OCI-LY7 (cell line): ENCODE measurements around the gene PLPPR3. TPM values are rescaled to one million over a fixed set of nuclear protein-coding genes. Genes with fewer than 3 reads are reported as not detected.

Experiments used
- Bru-seq: library from RNA; stranded (reverse); fragments of 400-500 nt; gene quantifications from one replicate; lab custom pipeline; 2021; lab: Mats Ljungman, UMichigan
- BruChase-seq, 2 experiments: library from RNA; stranded (reverse); fragments of 400-500 nt; gene quantifications; one replicate each; lab custom pipeline; 2021; lab: Mats Ljungman, UMichigan
- BruUV-seq: library from RNA; stranded (reverse); fragments of 400-500 nt; replicated peaks from 2 replicates; lab custom pipeline; 2021; lab: Mats Ljungman, UMichigan
- CTCF ChIA-PET: fragments of 300-600 bp; sonication (Branson Sonifier 250); formaldehyde crosslinking; loops from one replicate; lab custom pipeline; 2022; ENCODE audit warnings: antibody characterized with exemption; ENCODE audit not compliant: unreplicated experiment; lab: Charles Lee
- POLR2A ChIA-PET: fragments of 300-600 bp; sonication (Branson Sonifier 250); formaldehyde crosslinking; loops from one replicate; lab custom pipeline; 2022; ENCODE audit warnings: antibody characterized with exemption; lab: Charles Lee
- DNase-seq: peaks from one replicate; pipeline ENCODE4 v3.0.0-alpha.2; 2015; ENCODE audit warnings: low spot score
- H2AFZ ChIP-seq: fragments of 200-600 bp; sonication (generic), shearing (Covaris generic); 2 replicates; pipeline ENCODE4 v1.6.1; 2014; ENCODE audit warnings: mild to moderate bottlenecking, antibody characterized with exemption, low read length, moderate library complexity
- H3K27ac ChIP-seq: fragments of 200-600 bp; sonication (generic); 2 replicates; pipeline ENCODE4 v1.5.1; 2014; ENCODE audit warnings: mixed run types, low read depth, mild to moderate bottlenecking, moderate library complexity, low read length, inconsistent platforms; ENCODE audit not compliant: poor library complexity, severe bottlenecking
- H3K36me3 ChIP-seq: fragments of 200-600 bp; sonication (generic); 2 replicates; pipeline ENCODE4 v1.6.1; 2014; ENCODE audit warnings: mild to moderate bottlenecking, antibody characterized with exemption, low read length, moderate library complexity, mixed read lengths; ENCODE audit not compliant: insufficient read depth
- H3K4me1 ChIP-seq: fragments of 200-600 bp; sonication (generic); 2 replicates; pipeline ENCODE4 v1.5.1; 2014; ENCODE audit warnings: mild to moderate bottlenecking, low read length; ENCODE audit not compliant: insufficient read depth, poor library complexity, severe bottlenecking
- H3K4me2 ChIP-seq: fragments of 200-600 bp; sonication (generic); 2 replicates; pipeline ENCODE4 v1.6.1; 2014; ENCODE audit warnings: mild to moderate bottlenecking, low read length
- H3K4me3 ChIP-seq: fragments of 200-600 bp; sonication (generic); 2 replicates; pipeline ENCODE4 v1.5.1; 2014; ENCODE audit warnings: mild to moderate bottlenecking, low read depth, low read length; ENCODE audit not compliant: poor library complexity, severe bottlenecking
- H3K79me2 ChIP-seq: fragments of 200-600 bp; sonication (generic); 2 replicates; pipeline ENCODE4 v1.6.1; 2016; ENCODE audit warnings: low read depth, mild to moderate bottlenecking, low read length, moderate library complexity, mixed read lengths; ENCODE audit not compliant: insufficient read depth
- H3K9me2 ChIP-seq: fragments of 200-600 bp; sonication (generic); 2 replicates; pipeline ENCODE4 v1.6.1; 2016; ENCODE audit warnings: mild to moderate bottlenecking, low read length, mixed read lengths; ENCODE audit not compliant: insufficient read depth
- H3K9me3 ChIP-seq: fragments of 200-600 bp; sonication (generic); 2 replicates; pipeline ENCODE4 v1.6.1; 2014; ENCODE audit warnings: mild to moderate bottlenecking, mixed run types, low read length, mixed read lengths
- H4K20me1 ChIP-seq: fragments of 200-600 bp; sonication (generic); 2 replicates; pipeline ENCODE4 v1.6.1; 2014; ENCODE audit warnings: mild to moderate bottlenecking, antibody characterized with exemption, low read length, moderate library complexity, mixed read lengths; ENCODE audit not compliant: insufficient read depth
- EZH2phosphoT487 ChIP-seq: fragments of 200-600 bp; sonication (generic); IDR thresholded peaks from 2 replicates; pipeline ENCODE4 v1.6.1; 2018; ENCODE audit warnings: low read depth, borderline replicate concordance, mild to moderate bottlenecking, mixed run types, antibody characterized with exemption, low read length, moderate library complexity, mixed read lengths
- intact Hi-C: fragments of 100-400 bp; cut with micrococcal nuclease; formaldehyde crosslinking; loops from one replicate; pipeline ENCODE4 v1.10.0; 2022; ENCODE audit not compliant: unreplicated experiment
- long read RNA-seq: library from polyadenylated mRNA; stranded (forward); transcript quantifications from one replicate; pipeline ENCODE4 v2.0.0, GENCODE V29; 2022
- total RNA-seq, 2 experiments: library from RNA; depleted of rRNA in 1 of 2; stranded (reverse); fragments of >200 nt in 1 of 2; shearing (Covaris generic) in 1 of 2; gene quantifications; 2 replicates each; pipeline ENCODE4 v1.2.3, GENCODE V29; 2014 to 2022
- TF ChIP-seq, protein P1 (sequence below): fragments of 200-600 bp; sonication (generic); conservative IDR thresholded peaks from 2 replicates; pipeline ENCODE4 v1.5.1; 2014; ENCODE audit warnings: mild to moderate bottlenecking, antibody characterized with exemption, low read length, moderate library complexity, mixed read lengths

Gene PLPPR3, protein sequence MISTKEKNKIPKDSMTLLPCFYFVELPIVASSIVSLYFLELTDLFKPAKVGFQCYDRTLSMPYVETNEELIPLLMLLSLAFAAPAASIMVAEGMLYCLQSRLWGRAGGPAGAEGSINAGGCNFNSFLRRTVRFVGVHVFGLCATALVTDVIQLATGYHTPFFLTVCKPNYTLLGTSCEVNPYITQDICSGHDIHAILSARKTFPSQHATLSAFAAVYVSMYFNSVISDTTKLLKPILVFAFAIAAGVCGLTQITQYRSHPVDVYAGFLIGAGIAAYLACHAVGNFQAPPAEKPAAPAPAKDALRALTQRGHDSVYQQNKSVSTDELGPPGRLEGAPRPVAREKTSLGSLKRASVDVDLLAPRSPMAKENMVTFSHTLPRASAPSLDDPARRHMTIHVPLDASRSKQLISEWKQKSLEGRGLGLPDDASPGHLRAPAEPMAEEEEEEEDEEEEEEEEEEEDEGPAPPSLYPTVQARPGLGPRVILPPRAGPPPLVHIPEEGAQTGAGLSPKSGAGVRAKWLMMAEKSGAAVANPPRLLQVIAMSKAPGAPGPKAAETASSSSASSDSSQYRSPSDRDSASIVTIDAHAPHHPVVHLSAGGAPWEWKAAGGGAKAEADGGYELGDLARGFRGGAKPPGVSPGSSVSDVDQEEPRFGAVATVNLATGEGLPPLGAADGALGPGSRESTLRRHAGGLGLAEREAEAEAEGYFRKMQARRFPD
- total RNA-seq (2014; rRNA removed; shearing (Covaris generic)), result not detected in 2 replicates
- not detected in 2 replicates for total RNA-seq (2022)
- not detected for Bru-seq, nascent RNA
- not detected for BruChase-seq, experiment 1, labeled RNA remaining after a 6-hour chase
- BruChase-seq, experiment 2, labeled RNA remaining after a 2-hour chase, result not detected
- long read RNA-seq, result 0 reads

DNA sequence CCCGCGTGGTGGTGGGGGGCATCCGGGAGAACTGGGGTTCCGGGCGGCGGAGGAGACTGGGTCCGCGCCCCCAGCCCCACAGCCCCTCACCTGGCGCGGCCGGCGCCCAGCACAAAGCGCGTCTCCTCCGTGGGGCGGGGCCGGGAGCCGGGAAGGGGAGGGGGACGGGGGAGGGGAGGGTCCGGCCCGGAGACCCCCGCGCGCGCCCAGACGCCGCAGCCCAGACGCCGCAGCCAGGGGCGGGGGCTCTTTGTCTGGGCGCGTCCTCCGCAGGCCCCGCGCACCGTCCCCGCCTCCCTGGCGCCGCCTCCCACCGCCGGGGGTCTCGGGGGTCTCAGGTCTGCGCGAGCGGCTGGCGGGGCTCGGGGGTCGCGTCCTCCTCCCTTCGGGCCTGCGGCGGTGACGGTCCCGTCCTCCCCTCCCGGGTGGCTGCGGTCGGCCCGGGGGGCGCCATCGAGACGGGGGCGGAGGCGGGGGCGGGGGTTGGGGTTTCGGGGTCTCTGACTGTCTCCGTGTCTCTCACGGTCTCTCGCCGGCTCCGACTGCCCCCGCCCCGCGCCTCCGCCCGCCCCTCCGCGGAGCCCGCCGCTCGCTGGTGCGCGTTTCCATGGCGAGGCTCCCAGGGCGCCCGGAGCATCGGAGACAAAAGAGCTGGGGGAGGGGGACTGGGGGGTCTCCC lies at the start of gene PLPPR3:
TSS of gene PLPPR3 (minus strand) at position 131 of the 679 bp plus-strand sequence. CDS start 396 bp downstream, outside the sequence.
- Histone ChIP-seq H4K20me1 (no peaks in the 10 kb centered on the region), H3K36me3 (0 out of 2 replicates have a peak, but pooled peaks cover 5% of the 10 kb centered on the region), H3K9me2 (no peaks in the 10 kb centered on the region), H3K79me2 (no peaks in the 10 kb centered on the region), H2AFZ (no peak within 1 kb of the TSS), H3K27ac (no peak within 1 kb of the TSS), H3K9me3 (no peaks in the 10 kb centered on the region), H3K4me2 (no peak within 1 kb of the TSS), H3K4me1 (no peaks in the 10 kb centered on the region), H3K4me3 (no peak within 1 kb of the TSS)
- DNase-seq, result no peak
- intact Hi-C loops, result no loop called here
- BruUV-seq, result no TSS peak
- ChIA-PET POLR2A (no interaction called here), CTCF (no interaction called here)
- TF ChIP-seq, protein P1, sequence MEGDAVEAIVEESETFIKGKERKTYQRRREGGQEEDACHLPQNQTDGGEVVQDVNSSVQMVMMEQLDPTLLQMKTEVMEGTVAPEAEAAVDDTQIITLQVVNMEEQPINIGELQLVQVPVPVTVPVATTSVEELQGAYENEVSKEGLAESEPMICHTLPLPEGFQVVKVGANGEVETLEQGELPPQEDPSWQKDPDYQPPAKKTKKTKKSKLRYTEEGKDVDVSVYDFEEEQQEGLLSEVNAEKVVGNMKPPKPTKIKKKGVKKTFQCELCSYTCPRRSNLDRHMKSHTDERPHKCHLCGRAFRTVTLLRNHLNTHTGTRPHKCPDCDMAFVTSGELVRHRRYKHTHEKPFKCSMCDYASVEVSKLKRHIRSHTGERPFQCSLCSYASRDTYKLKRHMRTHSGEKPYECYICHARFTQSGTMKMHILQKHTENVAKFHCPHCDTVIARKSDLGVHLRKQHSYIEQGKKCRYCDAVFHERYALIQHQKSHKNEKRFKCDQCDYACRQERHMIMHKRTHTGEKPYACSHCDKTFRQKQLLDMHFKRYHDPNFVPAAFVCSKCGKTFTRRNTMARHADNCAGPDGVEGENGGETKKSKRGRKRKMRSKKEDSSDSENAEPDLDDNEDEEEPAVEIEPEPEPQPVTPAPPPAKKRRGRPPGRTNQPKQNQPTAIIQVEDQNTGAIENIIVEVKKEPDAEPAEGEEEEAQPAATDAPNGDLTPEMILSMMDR, result no peak
- no peak for TF ChIP-seq EZH2phosphoT487

DNA sequence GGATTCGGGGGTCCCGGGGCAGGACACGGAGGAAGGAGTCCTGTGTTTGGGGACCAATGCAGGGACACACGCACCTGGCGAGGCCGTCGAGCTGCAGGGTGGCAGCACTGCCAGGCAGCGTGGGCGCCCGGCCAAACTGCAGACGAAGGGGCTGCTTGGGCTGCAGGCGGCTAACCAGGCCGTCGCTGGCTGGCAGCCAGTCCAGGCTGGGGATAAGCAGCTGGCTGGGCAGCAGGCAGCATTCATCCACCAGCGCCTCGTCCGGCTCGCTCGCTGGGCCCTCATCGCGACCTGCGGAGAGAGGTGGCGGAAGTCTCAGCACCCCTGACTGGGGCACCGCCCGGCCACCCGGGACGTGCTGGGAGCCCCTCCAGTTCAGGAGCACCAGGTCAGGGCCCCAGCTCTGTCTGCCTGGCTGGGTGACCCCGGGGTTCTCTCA lies 49.2 kb upstream of the PLPPR3 start:
- Histone ChIP-seq H3K36me3 (peaks cover 31% of the 10 kb centered on the region; the same call in 1 of the 2 replicates), H2AFZ (no peak overlapping the region), H3K9me2 (no peaks in the 10 kb centered on the region), H3K79me2 (no peaks in the 10 kb centered on the region), H3K4me2 (no peak overlapping the region), H3K4me3 (no peak overlapping the region), H3K4me1 (peaks cover 9% of the 10 kb centered on the region), H4K20me1 (no peaks in the 10 kb centered on the region), H3K27ac (no peak overlapping the region), H3K9me3 (no peaks in the 10 kb centered on the region)
- CTCF ChIA-PET, result no interaction called here
- TF ChIP-seq, protein P1, result no peak
- no peak for TF ChIP-seq EZH2phosphoT487
- intact Hi-C loops, result no loop called here
- BruUV-seq, result no TSS peak
- POLR2A ChIA-PET, result no interaction called here
- DNase-seq, result no peak
